Epithelial cell of proximal tubule (primary cell): Measurements from ENCODE around the gene PLN. TPM values are rescaled to one million over a fixed set of nuclear protein-coding genes. Genes with fewer than 3 reads are reported as not detected.

Experiments used
- DNase-seq: peaks from one replicate; pipeline ENCODE4 v3.0.0-alpha.2; 2011; ENCODE audit warnings: low read depth
- H3K4me3 ChIP-seq: 2 replicates; pipeline ENCODE4 v1.5.1; 2011; ENCODE audit warnings: low read depth, mild to moderate bottlenecking, low read length
- total RNA-seq: library from RNA; depleted of rRNA; stranded (reverse); fragments of >200 nt; gene quantifications from 2 replicates; pipeline ENCODE4 v1.2.3, GENCODE V29; 2015
- TF ChIP-seq, protein P1 (sequence below): conservative IDR thresholded peaks from 2 replicates; pipeline ENCODE4 v1.5.1; 2012; ENCODE audit warnings: low read depth, mild to moderate bottlenecking, low read length

Gene PLN
- total RNA-seq, 1 donor from 2014 or later, result not detected

DNA sequence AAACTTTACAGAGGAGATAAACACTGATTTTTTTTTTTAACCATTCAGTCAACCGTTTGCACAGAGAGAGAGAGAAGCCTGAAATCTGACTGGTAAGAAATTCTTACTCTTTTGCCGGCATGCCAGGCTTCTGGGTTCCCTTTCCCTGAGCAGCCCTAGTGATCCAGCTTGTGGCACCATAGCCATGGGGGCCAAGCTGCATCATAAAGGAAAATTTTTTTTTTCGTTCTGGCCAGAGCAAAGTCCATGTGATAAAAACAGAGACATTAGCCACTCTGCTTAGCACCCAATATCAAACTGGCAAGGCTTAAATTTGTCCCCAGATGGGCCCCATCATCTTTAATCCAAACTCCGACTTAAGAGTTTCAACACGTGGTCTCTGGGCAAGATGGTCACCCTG, 58.8 kb downstream of the PLN start:
- TF ChIP-seq, protein P1, sequence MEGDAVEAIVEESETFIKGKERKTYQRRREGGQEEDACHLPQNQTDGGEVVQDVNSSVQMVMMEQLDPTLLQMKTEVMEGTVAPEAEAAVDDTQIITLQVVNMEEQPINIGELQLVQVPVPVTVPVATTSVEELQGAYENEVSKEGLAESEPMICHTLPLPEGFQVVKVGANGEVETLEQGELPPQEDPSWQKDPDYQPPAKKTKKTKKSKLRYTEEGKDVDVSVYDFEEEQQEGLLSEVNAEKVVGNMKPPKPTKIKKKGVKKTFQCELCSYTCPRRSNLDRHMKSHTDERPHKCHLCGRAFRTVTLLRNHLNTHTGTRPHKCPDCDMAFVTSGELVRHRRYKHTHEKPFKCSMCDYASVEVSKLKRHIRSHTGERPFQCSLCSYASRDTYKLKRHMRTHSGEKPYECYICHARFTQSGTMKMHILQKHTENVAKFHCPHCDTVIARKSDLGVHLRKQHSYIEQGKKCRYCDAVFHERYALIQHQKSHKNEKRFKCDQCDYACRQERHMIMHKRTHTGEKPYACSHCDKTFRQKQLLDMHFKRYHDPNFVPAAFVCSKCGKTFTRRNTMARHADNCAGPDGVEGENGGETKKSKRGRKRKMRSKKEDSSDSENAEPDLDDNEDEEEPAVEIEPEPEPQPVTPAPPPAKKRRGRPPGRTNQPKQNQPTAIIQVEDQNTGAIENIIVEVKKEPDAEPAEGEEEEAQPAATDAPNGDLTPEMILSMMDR, result no peak
- H3K4me3 ChIP-seq, result no peak overlapping the region
- no peak for DNase-seq

Other genes with a start within 250 kb of the PLN start
- gene CEP85L, start 103.3 kb downstream of the PLN start, total RNA-seq, result 2.2 and 3.3 TPM in 2 replicates